Motor neuron (in vitro differentiated cells): Measurements from ENCODE around the gene MMP10. TPM values are rescaled to one million over a fixed set of nuclear protein-coding genes. Genes with fewer than 3 reads are reported as not detected.
"Not testable (repeated sequence)": the region's sequence is repeated elsewhere in the genome, so short reads cannot be mapped to it uniquely, and the experiment has no call there.

Source experiments
- ATAC-seq, 8 experiments: fragments of 200-7000 bp; cut with Tn5 transposase; replicated peaks in 6 of 8; 2 replicates each; pipeline ENCODE4 v1.8.0; 2021; ENCODE audit warnings: mild to moderate bottlenecking in 8 of 8, moderate library complexity in 8 of 8
- H3K27ac ChIP-seq, 2 donors: fragments of 250-450 bp; sonication (Bioruptor Pico); 2 replicates each; pipeline ENCODE4 v1.9.0; 2021; ENCODE audit warnings: antibody characterized with exemption in 2 of 2, mild to moderate bottlenecking in 2 of 2, moderate library complexity in 1 of 2
- H3K4me1 ChIP-seq, 2 donors: fragments of 250-450 bp; sonication (Bioruptor Pico); replicated peaks in 1 of 2; 2 replicates each; pipeline ENCODE4 v1.6.1; 2021; ENCODE audit warnings: antibody characterized with exemption in 2 of 2, mild to moderate bottlenecking in 2 of 2, moderate library complexity in 1 of 2
- H3K4me3 ChIP-seq, 5 donors: fragments of 250-450 bp; sonication (Bioruptor Pico); 2 replicates each; pipeline ENCODE4 v1.9.0; 2021; ENCODE audit warnings: antibody characterized with exemption in 5 of 5, mild to moderate bottlenecking in 5 of 5, moderate library complexity in 4 of 5
- WGBS, 10 experiments: fragments of 450-650 bp; shearing (Covaris generic); methylation state at CpG; one replicate each; pipeline ENCODE4 v1.0.0; 2022; 5-methylcytosine and 5-hydroxymethylcytosine counted together
- in situ Hi-C, 9 experiments: fragments of 400-800 bp; cut with MboI; loops; one replicate each; pipeline ENCODE4 v1.15.0; 2021; ENCODE audit warnings: low sequenced_read_pairs in 9 of 9, low pct_unique_long_range_greater_than_20kb in 2 of 9; ENCODE audit not compliant: unreplicated experiment in 9 of 9
- total RNA-seq, 8 experiments: library from RNA; unstranded; fragments of 300-600 nt; gene quantifications; 2 replicates each; pipeline versions ENCODE4 v1.2.3 to v1.2.4, GENCODE V29; 2022

Gene MMP10
- total RNA-seq, 8 experiments from 2014 or later, result 1.9 TPM; not detected in 7

GRCh38 chr11:102746746-102747578, 33.5 kb downstream of the MMP10 start:
- 10 to 93% (median 80%) methylated on average over 1 to 9 of the region's 32 CpGs; no CpG with 5 or more reads in 1 of the 10 experiments for WGBS, 10 experiments
- ATAC-seq, H3K4me3 ChIP-seq, in situ Hi-C loops, H3K27ac ChIP-seq, H3K4me1 ChIP-seq: not testable (repeated sequence)

GRCh38 chr11:102734650-102735049, 45.8 kb downstream of the MMP10 start:
- no peaks in the 10 kb centered on the region for H3K4me1 ChIP-seq
- ATAC-seq, result no peak
- no peak overlapping the region for H3K4me3 ChIP-seq
- in situ Hi-C loops, result no loop called here
- no peak overlapping the region for H3K27ac ChIP-seq

- in situ Hi-C loops, result no loop called here
- Histone ChIP-seq H3K27ac (no peak overlapping the region), H3K4me3 (no peak overlapping the region), H3K4me1 (no peaks in the 10 kb centered on the region)
- WGBS, 10 experiments, result 15 to 96% (median 59%) methylated on average over 2 to 7 of the region's 8 CpGs
- ATAC-seq, result peak in 3 of 8 experiments; percentile 59 to 85 (median 80)
These were observed 47.1 kb downstream of the MMP10 start for GRCh38 chr11:102733232-102733875.

GRCh38 chr11:102730944-102731343, 49.5 kb downstream of the MMP10 start:
- WGBS, 10 experiments, result 23 to 53% (median 37%) methylated on average over 3 to 4 of the region's 8 CpGs; no CpG with 5 or more reads in 3 of the 10 experiments
- H3K4me1 ChIP-seq, H3K4me3 ChIP-seq, H3K27ac ChIP-seq, in situ Hi-C loops, ATAC-seq: not testable (repeated sequence)

- no peak for ATAC-seq
- in situ Hi-C loops, result no loop called here
- H3K4me1 ChIP-seq, result no peaks in the 10 kb centered on the region
- H3K4me3 ChIP-seq, result no peak overlapping the region
- 20 to 85% (median 74%) methylated on average over 3 to 8 of the region's 9 CpGs for WGBS, 10 experiments
- no peak overlapping the region for H3K27ac ChIP-seq
These were observed 50.3 kb downstream of the MMP10 start for GRCh38 chr11:102729849-102730815.

- 83 to 100% (median 94%) methylated on average over 2 of the region's 2 CpGs; no CpG with 5 or more reads in 3 of the 10 experiments for whole genome bisulfite sequencing, 10 experiments
- in situ Hi-C loops, result no loop called here
- ATAC-seq, result no peak
These were observed 52.5 kb downstream of the MMP10 start for GRCh38 chr11:102727890-102728289.

GRCh38 chr11:102724904-102725500, 55.4 kb downstream of the MMP10 start, which contains the start of gene MMP8:
Gene MMP8 (minus strand): TSS chr11:102724954. CDS start chr11:102724855, 99 bp downstream.
- no peak within 1 kb of the TSS for H3K27ac ChIP-seq
- WGBS, 10 experiments, result 0 to 86% (median 38%) methylated on average over 1 to 2 of the region's 2 CpGs; no CpG with 5 or more reads in 4 of the 10 experiments
- no peak for ATAC-seq
- H3K4me1 ChIP-seq, result no peaks in the 10 kb centered on the region
- no peak within 1 kb of the TSS for H3K4me3 ChIP-seq
- in situ Hi-C loops, result no loop called here

More at GRCh38 chr11:102727890-102728289, 52.5 kb downstream of the MMP10 start:
- H3K4me3 ChIP-seq, result no peak overlapping the region
- no peaks in the 10 kb centered on the region for H3K4me1 ChIP-seq
- H3K27ac ChIP-seq, result no peak overlapping the region

GRCh38 chr11:102722821-102723220, 57.6 kb downstream of the MMP10 start:
- Histone ChIP-seq H3K4me1 (no peaks in the 10 kb centered on the region), H3K27ac (no peak overlapping the region), H3K4me3 (no peak overlapping the region)
- ATAC-seq, result no peak
- in situ Hi-C loops, result no loop called here

Other genes starting within 250 kb of the MMP10 start
- gene MMP7, start 249.9 kb downstream of the MMP10 start, total RNA-seq, result under 1 TPM in 1 of 8 experiments, not detected in 7; 0.86 TPM
- not detected for gene MMP20, start 155.3 kb downstream of the MMP10 start, total RNA-seq
- under 1 TPM in 1 of 8 experiments, not detected in 7; 0.20 TPM for gene MMP27, start 74.9 kb downstream of the MMP10 start, total RNA-seq
- gene MMP8, start 55.7 kb downstream of the MMP10 start, total RNA-seq, result under 1 TPM in 5 of 8 experiments, not detected in 3; 0.10 to 0.32 (median 0.21) TPM
- gene MMP1, start 17.5 kb upstream of the MMP10 start, total RNA-seq, result 1 to 10 TPM in 2 of 8 experiments, under 1 TPM in 2, not detected in 4; 0.61 to 2.6 (median 1.0) TPM
- gene MMP3, start 63.0 kb upstream of the MMP10 start, total RNA-seq, result 1 to 10 TPM in 2 of 8 experiments, under 1 TPM in 1, not detected in 5; 0.36 to 5.8 (median 2.6) TPM
- gene MMP12, start 94.4 kb upstream of the MMP10 start, total RNA-seq, result 10 to 100 TPM in 1 of 8 experiments, under 1 TPM in 2, not detected in 5; 0.29 to 44.6 (median 0.85) TPM
- gene MMP13, start 175.1 kb upstream of the MMP10 start, total RNA-seq, result 1 to 10 TPM in 1 of 8 experiments, under 1 TPM in 2, not detected in 5; 0.20 to 1.2 (median 0.66) TPM